PC-9 (cell line): ENCODE data around the gene MRM1.

Experiments used
- CTCF ChIP-seq: fragments of 200-600 bp; sonication (generic); conservative IDR thresholded peaks from 2 replicates; pipeline ENCODE4 v1.6.1; 2017; ENCODE audit warnings: mixed run types, antibody characterized with exemption, mild to moderate bottlenecking, moderate library complexity
- EZH2 ChIP-seq: fragments of 200-600 bp; sonication (generic); IDR thresholded peaks from 2 replicates; pipeline ENCODE4 v1.8.0; 2017; ENCODE audit warnings: antibody characterized with exemption, low read depth

GRCh38 chr17:36578671-36579070, 22.7 kb upstream of the MRM1 start:
- TF ChIP-seq CTCF: no peak
- no peak for TF ChIP-seq EZH2
